ENCODE results near the gene IQCH.

Gene IQCH

DNA sequence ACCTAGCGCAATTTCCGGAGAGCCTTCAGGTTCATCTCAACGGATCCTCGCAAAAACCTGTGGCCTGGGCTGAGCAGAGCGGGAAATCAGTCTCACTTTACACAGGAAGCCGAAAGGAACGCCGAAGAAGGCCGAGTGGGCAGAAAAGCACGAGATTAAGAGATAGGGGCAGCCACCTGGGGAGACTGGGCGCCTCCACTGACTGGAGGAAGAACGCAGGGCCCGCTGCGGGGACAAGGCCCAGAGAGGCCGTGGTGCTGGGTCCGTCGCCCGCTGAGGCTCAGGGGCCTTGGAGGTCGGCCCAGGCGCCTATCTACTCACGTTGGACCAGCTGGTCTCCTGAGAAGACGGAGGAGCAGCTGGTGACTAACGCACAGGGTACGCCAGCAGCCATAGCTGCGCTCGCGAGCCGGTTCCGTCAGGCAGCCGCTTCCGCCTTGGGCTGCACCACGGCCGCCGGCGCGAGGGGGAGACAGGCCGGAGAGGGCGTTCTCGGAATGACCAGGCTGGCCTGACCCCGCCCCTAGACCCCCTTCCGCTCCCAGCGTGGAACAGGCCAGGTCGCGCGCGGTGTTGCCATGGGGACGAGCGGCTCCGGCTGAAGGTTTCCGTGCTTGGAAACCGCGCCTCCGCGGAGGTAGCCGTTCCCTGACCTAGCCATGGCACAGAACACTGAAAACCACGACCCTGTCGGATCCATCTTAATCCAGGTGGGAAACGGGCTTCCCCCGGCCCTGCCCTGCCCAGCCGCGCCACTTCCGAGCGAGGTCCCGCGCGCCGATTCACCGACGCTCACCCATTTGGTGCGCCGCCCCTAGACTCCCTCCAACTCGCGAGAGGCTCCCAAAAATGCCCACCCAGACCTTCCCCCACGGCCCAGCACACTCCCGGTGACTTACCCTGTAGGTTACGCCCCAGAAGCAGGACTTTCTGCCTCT is at the start of gene IQCH, which contains the start of gene AAGAB:
IQCH (plus strand) TSS at position 549 of the 938 bp plus-strand sequence; CDS start at position 660, 111 bp downstream.
AAGAB (minus strand) TSS at position 424 of the 938 bp plus-strand sequence; CDS start at position 394, 30 bp downstream.
- DNase-seq (ENCODE audit: insufficient read length, low spot score) (peak; percentile 93), FAIRE-seq (peak; percentile 96)

DNA sequence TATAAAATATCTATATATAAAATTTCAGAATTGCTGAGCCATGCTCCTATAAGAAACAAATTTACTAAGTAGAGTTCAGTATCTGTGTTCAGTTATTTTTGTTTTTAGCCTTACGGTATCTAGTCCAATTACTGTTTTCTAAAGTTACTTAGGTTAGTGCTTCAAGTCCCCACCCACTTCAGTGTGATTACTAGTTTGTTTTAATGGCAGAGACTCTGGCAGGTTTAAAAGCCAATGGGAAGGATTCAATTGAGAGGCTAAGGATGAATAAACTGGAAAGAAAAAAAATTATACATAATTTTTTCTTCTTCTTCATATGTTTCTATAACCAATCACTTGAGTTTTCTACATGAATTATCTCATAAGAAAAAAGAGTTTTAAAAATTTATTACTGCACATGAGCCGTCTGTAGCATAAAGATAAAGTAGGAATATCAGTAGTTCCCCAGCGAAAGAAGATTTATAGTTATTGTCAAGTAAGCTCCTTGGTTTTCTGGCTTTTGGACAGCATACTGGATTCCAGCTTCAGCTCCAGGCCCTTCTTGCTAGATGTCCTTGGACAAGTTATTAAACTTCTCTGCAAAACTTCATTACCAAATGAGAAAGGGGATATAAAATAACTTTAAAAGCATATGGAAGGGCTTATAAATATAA is 46.9 kb upstream of the IQCH start:
- FAIRE-seq (no peak), DNase-seq (ENCODE audit: insufficient read length, low spot score) (no peak)

DNA sequence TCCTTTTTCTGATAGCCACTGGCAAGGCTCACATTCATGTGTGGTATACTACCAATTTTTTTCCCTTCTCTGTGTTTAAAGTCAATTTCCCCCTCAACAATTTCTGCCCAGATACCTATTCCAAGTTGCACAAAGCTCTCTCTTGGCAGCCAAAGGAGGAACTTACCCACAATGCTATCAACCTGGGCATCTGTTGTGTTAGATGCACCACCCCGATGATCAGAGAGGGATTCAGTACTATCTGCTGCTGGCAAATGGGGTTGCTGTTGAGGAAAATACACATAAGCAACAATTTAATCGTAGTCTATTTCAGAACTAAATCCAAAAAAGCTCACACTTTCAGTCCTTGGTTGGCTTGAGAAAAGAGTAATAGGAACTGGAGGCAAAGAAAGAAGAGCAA is 46.2 kb upstream of the IQCH start:
- no peak for FAIRE-seq
- DNase-seq (ENCODE audit: insufficient read length, low spot score) = no peak

DNA sequence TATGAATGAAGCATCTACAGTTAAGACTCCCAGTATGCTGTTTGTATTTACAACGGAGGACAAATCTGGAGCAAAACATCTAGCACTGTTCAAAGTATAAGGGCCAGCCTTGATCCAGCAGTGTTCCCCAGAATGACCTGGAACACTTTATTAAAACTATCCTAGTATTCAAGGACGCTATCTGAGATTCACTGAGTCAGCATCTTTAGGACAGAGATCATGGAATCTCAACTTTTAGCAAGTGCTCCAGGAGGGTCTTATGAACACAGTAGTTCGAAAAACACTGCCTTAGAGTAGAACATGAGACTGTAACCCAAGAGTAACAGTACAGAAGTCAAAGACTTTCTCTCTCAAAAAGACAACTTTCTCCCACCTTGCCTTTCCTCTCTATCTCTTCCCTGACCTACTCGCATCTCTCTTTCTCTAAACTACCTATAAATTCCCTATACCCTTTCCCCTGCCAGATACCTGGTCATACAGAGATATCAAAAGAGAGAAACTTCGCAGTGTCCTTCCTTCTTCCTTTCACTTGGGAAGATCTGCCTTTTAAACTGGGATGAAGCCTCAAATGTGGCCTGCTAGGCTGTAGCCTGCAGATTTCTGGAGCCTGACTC is 43.9 kb upstream of the IQCH start:
- FAIRE-seq (peak; percentile 21), DNase-seq (ENCODE audit: insufficient read length, low spot score) (no peak)

DNA sequence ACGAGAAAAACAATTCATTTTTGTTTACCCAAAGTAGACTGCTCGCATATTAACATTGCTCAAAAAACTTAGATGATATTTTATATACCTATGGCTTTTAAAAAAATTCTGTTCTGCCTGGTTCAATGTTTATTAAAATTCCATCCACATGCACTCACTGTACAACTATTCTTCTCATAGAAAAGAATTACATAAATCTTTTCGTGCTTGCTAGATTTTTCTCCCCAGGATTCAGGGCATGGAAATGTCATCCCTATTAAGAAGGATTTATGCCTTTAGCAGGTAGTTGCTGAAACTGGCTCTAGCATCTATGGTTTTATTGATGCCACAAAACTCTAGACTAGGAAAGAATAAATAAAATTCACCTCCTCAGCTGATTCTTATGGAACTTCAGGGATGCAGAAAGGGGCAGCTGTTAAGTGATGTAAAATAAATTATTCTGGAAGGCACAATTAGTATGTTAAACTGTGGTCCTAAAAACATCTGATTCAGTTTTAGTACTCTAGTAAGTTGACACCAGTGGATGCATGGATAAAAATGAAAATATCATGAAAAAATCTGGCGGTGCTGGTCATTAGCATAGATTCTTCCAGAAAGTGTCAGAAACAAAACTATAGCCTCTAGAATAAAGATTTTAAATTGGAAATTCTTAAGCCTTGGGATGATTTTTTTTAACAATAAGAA is 41.8 kb upstream of the IQCH start:
- no peak for DNase-seq (ENCODE audit: insufficient read length, low spot score)
- FAIRE-seq = no peak

DNA sequence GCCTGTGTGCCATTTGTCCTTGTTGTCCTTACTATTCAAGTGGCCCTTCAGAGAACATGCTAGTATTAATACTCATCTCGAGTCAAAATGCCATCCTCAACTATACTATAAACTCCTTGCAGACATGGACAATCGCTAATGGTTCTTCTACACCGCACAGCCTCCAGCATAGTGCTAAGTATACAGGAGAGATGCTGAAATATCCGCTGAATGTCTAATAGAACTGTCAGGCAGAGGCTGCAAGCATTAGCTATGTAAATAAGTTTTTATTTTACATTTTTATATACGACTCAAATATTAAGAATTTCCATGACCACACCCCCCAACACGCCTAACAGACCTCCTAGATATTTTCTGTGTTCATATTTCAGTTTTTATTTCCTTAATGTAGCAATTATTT is 39.5 kb upstream of the IQCH start:
- DNase-seq (ENCODE audit: insufficient read length, low spot score) (no peak), FAIRE-seq (peak; percentile 40)

DNA sequence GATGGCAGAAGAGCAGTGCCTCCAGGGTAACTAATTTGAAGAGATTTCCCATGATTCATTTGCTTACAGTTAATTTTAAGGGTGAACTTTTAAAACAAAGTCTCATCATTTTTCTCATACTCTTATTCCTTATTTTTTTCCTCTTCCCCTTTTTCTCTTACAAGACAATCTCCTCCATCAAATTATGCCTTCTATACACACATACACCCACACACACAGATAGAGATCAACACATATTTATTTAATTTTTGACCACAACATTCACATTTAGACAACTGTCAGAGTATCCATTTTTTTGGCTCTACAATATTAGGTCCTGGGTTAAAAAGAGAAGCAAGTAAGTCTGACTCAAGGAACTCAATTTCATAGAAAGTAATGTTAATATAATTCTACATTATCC is 37.7 kb upstream of the IQCH start:
- no peak for FAIRE-seq
- DNase-seq (ENCODE audit: insufficient read length, low spot score) = no peak

DNA sequence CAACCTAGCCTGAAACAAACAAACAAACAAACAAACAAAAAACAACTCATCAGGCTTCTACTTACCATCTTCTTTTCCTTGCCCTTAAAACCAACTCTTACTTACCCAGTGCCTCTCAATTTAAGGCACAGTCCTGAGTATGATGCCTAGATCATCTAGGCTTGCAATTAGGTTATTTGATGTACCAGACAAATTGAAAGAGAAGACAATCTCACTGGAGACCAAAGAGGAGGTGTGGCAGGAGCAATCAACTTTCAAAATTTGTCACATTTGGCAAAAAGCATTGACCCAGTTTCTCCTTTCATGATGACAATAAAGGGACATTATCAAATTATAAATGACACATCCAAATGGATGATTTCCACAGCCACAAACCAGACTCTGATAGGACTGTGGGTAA is 36.2 kb upstream of the IQCH start:
- no peak for FAIRE-seq

DNA sequence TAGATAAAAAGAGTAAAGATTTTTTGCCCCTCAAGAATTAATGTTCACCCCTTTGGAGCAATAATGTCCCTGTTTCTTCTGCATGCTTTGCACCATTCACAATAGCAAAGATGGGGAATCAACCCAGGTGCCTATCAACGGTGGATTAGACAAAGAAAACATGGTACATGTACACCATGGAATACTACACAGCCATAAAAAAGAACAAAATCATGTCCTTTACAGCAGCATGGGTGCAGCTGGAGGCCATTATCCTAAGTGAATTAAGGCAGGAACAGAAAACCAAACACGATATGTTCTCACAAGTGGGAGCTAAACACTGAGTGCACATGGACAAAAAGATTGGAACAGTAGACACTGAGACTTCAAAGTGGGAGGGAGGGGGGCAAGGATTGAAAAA is 35.3 kb upstream of the IQCH start:
- DNase-seq (ENCODE audit: insufficient read length, low spot score) = no peak
- no peak for FAIRE-seq

More for the DNA sequence above, 36.2 kb upstream of the IQCH start:
- no peak for DNase-seq (ENCODE audit: insufficient read length, low spot score)

DNA sequence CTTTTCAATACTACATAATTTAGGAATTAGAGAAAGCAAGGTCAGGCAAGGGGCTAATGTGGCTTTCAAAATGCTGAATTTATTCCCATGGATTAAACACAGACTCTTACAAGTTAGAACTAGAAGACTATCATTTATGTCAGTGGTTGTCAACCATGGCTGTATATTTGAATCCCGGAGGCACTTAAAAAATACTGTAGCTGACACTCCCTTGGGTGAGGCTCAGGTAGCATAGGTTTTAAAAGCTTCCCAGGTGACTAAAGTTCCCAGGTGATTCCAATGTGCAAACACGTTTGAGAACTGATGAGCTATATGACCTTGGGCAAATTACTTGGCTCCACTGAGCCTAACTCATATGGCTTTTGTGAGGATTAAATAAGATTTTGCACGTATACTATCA is 29.7 kb upstream of the IQCH start:
- DNase-seq (ENCODE audit: insufficient read length, low spot score) = no peak
- no peak for FAIRE-seq

DNA sequence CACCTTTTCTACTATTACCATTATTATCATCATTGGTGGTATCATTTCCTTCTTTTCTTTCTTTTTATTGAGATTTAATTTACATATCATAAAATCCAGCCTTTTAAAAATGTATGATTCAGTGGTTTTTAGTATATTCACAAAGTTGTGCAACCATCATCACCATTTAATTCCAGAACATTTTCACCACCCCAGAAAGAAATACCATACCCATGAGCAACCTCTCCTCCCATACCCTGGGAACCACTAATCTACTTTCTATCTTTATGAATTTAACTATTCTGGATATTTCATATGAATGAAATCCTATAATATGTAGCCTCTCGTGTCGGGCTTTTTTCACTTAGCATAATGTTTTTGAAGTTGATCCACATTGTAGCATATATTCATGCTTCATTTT is 29.2 kb upstream of the IQCH start:
- FAIRE-seq = no peak
- no peak for DNase-seq (ENCODE audit: insufficient read length, low spot score)

DNA sequence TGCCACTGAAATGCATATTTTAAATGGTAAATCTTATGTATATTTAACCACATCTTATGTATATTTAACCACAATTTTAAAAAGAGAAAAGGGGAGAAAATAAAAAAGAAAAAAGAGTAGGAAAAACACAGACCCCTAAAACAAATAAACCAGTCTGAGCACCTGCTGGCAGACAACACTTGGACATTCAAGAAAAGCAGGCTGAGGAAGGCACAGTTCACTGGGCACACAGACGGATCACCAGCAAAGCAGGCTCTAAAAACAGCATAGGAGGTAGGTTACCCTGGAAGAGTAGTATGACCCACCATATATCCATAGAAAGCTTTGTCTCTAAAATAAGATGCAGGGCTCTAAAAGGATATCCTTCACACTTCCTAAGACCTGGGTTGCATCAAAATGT is 27.2 kb upstream of the IQCH start:
- FAIRE-seq (no peak), DNase-seq (ENCODE audit: insufficient read length, low spot score) (no peak)

DNA sequence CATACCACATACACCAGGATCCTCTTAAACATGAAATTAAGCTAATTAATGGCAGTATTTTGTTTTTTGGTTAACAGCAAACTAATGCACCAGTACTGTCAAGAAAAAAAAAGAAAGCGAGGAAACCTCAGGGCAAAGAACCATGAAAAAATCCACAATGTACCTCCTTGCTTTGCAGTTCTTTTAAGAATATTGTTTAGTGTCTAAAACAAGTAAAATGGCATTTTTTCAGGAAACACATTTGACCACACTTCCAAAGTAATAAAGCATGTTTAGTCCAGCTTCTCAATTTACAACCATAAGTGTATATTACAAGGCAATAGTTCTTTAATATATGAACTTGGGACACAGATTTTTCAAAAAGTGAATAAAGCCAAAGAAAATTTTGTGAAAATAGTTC is 26.7 kb upstream of the IQCH start:
- no peak for FAIRE-seq
- DNase-seq (ENCODE audit: insufficient read length, low spot score) = no peak

DNA sequence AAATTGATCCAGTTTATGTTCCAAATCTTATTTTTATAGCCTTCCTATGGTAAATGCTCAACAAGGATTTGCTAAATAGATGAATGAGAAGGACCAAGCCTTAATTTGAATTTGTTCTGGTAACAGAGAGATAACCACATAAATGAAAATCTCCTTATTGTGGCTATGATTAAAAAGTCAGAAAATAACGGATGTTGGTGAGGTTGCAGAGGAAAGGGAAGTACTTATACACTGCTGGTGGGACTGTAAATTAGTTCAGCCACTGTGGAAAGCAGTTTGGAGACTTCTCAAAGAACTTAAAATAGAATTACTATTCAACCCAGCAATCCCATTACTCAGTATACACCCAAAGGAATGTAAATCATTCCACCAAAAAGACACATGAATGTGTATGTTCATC is 26.3 kb upstream of the IQCH start:
- FAIRE-seq (no peak), DNase-seq (ENCODE audit: insufficient read length, low spot score) (no peak)

DNA sequence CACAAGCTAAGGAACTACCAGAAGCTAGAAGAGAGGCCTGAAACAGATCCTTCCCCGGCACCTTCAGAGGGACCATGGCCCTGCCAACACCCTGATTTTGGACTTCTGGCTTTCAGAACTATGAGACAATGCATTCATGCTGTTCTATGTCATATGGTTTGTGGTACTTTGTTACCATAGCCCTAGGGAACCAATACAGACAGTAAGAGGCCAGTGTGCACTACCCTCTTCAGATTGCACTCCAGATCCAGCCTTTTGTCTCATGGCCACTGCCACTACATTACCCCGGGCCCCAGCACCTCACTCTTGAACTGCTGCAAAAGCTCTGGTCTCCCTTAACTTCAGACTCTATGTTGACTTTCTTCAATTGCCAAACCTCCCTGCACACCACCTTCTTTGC is 24.1 kb upstream of the IQCH start:
- no peak for DNase-seq (ENCODE audit: insufficient read length, low spot score)
- no peak for FAIRE-seq

DNA sequence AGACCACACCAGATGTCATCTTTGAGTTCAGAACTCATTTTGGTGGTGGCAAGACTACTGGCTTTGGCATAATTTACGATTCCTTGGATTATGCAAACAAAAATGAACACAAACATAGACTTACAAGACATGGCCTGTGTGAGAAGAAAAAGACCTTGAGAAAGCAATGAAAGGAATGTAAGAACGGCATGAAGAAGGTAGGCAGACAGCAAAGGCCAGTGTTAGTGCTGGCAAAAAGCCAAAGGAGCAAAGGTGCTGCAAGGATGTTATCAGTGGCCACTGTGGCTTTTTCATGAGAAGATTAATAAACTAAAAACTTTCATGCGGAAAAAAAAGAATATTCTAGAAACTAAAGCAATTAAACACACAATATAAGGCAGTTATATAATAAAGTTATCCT is 22.0 kb upstream of the IQCH start:
- DNase-seq (ENCODE audit: insufficient read length, low spot score) = no peak
- no peak for FAIRE-seq

DNA sequence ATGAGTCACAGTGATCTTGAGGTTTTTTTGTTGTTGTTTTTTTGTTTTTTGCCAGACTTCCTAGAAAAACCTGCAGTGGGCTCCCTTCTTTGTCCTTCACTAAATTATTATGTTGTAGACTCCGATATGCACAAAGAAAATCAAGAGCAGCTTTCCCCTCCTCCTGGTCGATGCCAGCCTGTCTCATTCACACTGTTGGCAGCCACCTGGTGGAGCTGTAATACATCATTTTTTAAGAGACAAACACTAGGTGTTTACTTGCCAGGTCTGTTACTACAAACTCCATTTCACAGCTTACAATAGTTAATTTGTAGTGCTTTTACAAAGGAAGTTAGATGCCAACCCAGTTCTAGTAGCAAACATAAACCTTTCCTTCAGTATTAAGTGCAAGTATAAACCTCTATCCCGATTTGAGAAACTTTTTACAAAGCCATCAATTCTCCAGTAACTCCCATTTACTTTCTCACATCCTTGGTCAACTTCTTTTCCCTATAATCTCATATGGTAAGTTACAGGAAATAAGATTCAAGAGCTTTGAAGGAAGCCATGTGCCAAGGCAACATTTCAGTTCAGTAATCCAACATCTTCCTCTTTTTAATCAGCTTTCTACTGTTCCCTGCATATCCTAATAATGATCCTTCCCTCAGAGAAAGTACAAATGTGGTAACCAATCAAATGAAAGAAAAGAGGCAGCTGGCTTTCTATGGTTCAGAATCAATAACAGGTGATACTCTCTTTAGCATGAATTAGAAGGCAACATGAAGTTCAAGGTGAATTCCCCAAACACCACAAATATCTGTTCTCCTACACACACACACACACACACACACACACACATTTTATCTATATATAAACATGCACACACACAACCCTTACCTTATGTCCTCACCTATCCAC is 14.1 kb upstream of the IQCH start:
- DNase-seq (ENCODE audit: insufficient read length, low spot score) (no peak), FAIRE-seq (no peak)

DNA sequence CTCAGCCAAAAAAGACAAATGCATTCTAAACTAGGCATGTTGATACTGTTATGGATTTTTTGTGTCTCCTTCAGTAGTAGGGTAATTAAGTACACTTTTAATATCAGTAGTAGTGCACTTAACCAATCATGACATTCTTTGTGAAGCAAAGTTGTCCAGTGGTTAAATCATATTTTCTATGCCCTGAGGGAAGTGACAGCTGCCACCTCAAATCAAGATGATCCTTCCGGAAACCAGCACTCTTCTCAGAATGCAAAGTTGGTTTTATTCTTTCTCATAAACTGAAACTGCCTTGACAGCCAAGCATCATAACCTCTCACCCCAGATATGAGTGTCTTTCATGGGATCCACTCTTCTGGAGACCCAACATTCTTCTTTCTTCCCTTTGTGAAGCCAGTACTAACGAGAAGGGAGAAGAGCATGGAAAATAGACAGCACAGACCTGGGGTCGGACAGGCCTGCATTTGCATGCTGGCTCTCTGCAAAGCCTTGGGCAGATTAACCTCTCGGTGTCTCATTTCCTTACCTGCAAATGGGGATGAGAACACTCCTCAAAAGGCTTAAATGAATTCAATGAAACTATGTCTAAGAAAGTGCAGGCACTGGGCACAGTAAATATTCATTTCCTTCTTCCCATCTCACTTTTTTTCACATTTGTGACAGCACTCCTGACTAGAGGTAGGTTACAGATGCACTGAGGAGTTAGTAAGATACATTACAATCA is 13.3 kb upstream of the IQCH start:
- FAIRE-seq (peak; percentile 96), DNase-seq (ENCODE audit: insufficient read length, low spot score) (peak; percentile 58)

DNA sequence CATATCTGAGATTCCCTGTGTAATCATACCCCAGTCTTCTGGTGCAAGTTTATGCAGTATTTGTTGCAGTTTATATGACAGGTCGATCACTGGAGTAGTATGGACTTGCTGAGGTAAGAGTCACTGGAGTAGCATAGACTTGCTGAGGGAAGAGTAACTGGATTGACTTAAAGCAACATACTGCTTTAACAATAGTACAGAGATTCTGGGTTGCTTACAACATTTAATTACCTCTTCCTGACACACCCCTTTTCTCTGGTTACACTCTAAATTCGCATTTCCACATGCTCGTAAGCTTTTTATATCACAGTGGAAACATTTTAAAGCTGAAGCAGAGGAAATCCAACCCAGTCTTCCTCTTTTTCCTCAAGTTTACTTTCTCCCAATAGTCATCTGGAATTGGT is 11.9 kb upstream of the IQCH start:
- FAIRE-seq (no peak), DNase-seq (ENCODE audit: insufficient read length, low spot score) (no peak)

All from GM19239 (cell line).